Nephron progenitor cell (in vitro differentiated cells): ENCODE data around the gene SLBP.
"Not testable (repeated sequence)": the region's sequence is repeated elsewhere in the genome, so short reads cannot be mapped to it uniquely, and the experiment has no call there.

Experiments
- DNase-seq: peaks from one replicate; pipeline ENCODE4 v3.0.0; 2021
- H3K27ac Mint-ChIP-seq: 2 replicates; pipeline ENCODE4 v1.8.0; 2021; ENCODE audit warnings: mild to moderate bottlenecking, moderate library complexity, mixed read lengths
- H3K27me3 Mint-ChIP-seq: 2 replicates; pipeline ENCODE4 v1.8.0; 2021; ENCODE audit warnings: mild to moderate bottlenecking, low read depth, mixed read lengths; ENCODE audit not compliant: poor library complexity
- H3K36me3 Mint-ChIP-seq: 2 replicates; pipeline ENCODE4 v1.8.0; 2021; ENCODE audit warnings: low read depth, mixed read lengths
- H3K4me1 Mint-ChIP-seq: 2 replicates; pipeline ENCODE4 v1.8.0; 2021; ENCODE audit warnings: mixed read lengths
- H3K4me3 Mint-ChIP-seq: 2 replicates; pipeline ENCODE4 v1.8.0; 2021; ENCODE audit warnings: mild to moderate bottlenecking, moderate library complexity, mixed read lengths
- H3K9me3 Mint-ChIP-seq: 2 replicates; pipeline ENCODE4 v1.8.0; 2021; ENCODE audit warnings: mild to moderate bottlenecking, moderate library complexity, mixed read lengths
- CTCF ChIP-seq: fragments of 200-600 bp; sonication (generic); IDR thresholded peaks from 2 replicates; pipeline ENCODE4 v1.5.0; 2021; ENCODE audit warnings: antibody characterized with exemption

The SLBP gene

GRCh38 chr4:1705732-1706131, 6.4 kb downstream of the SLBP start:
- no peak for DNase-seq
- Mint-ChIP-seq H3K27me3 (no peaks in the 10 kb centered on the region), H3K4me3 (no peak overlapping the region), H3K9me3 (no peaks in the 10 kb centered on the region), H3K36me3 (peaks cover 52% of the 10 kb centered on the region), H3K27ac (no peak overlapping the region), H3K4me1 (peaks cover 26% of the 10 kb centered on the region)
- TF ChIP-seq CTCF, result no peak

- peaks cover 7% of the 10 kb centered on the region for H3K4me1 Mint-ChIP-seq
- H3K4me3 Mint-ChIP-seq, result no peak overlapping the region
- no peak for DNase-seq
- no peaks in the 10 kb centered on the region for H3K27me3 Mint-ChIP-seq
- peaks cover 55% of the 10 kb centered on the region for H3K36me3 Mint-ChIP-seq
- TF ChIP-seq CTCF, result no peak
- H3K9me3 Mint-ChIP-seq, result no peaks in the 10 kb centered on the region
- H3K27ac Mint-ChIP-seq, result no peak overlapping the region
Measured at GRCh38 chr4:1703867-1704266, 8.3 kb downstream of the SLBP start.

DNA sequence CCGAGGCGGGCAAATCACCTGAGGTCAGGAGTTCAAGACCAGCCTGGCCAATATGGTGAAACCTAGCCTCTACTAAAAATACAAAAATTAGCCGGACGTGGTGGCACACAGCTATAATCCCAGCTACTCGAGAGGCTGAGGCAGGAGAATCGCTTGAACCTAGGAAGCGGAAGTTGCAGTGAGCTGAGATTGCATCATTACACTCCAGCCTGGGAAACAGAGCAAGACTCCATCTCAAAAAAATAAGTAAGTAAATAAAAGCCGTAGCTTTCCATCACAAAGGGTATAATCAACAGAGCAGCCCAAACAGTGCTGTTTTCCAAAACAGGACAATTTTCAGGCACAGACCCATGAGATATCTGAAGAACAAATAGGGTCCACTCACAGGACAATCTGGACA, 10.4 kb downstream of the SLBP start:
- not testable (repeated sequence) for H3K4me3 Mint-ChIP-seq, H3K9me3 Mint-ChIP-seq, H3K4me1 Mint-ChIP-seq, H3K27me3 Mint-ChIP-seq, DNase-seq, H3K27ac Mint-ChIP-seq
- peaks cover 46% of the 10 kb centered on the region for H3K36me3 Mint-ChIP-seq

GRCh38 chr4:1695913-1696312, 16.2 kb downstream of the SLBP start:
- H3K27me3 Mint-ChIP-seq, result no peaks in the 10 kb centered on the region
- no peak for DNase-seq
- no peaks in the 10 kb centered on the region for H3K9me3 Mint-ChIP-seq
- no peak for TF ChIP-seq CTCF
- no peak overlapping the region for H3K4me3 Mint-ChIP-seq
- peaks cover 59% of the 10 kb centered on the region for H3K36me3 Mint-ChIP-seq
- H3K27ac Mint-ChIP-seq, result no peak overlapping the region
- no peaks in the 10 kb centered on the region for H3K4me1 Mint-ChIP-seq

DNA sequence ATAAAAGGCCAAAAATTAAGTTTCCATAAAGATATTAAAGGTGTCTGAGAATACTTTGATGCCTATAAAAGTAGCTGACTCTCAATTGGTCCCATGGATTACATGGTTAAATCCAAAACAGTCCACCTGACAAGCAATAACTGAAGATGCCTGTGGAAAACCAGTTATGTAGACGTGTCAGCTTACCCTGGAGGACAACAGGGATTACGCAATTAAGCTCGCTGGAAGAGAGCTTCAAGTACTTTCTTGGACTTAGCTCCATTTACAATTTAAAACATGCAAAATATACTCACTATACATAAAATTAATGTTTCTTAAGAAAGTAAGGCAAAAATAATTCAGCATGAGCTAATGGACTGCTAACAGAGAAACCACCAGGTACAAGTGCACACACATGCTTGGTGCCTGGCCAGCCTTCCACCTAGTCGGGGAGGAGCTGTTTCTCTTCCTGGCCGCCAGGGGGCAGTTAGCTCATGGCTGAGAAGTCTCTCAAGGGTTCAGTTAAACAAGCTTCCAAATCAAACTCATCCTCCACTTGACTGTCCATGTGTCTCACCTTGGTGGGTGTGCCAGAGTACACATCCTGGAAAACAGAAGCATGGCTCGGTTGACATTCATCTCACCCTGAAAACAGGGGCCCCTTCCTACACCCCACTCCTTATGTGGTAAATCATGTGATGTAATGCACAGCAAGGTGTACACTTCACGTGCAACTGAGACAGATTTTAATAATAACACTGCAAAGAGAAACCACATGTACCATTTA, 18.8 kb downstream of the SLBP start:
- no peaks in the 10 kb centered on the region for H3K27me3 Mint-ChIP-seq
- H3K9me3 Mint-ChIP-seq, result no peaks in the 10 kb centered on the region
- H3K4me3 Mint-ChIP-seq, result no peak overlapping the region
- H3K27ac Mint-ChIP-seq, result peak overlapping the region; percentile 57
- no peaks in the 10 kb centered on the region for H3K4me1 Mint-ChIP-seq
- peaks cover 52% of the 10 kb centered on the region for H3K36me3 Mint-ChIP-seq
- peak; percentile 91 for TF ChIP-seq CTCF
- DNase-seq, result peak; percentile 78

- Mint-ChIP-seq H3K4me1 (no peaks in the 10 kb centered on the region), H3K4me3 (no peak overlapping the region), H3K9me3 (no peaks in the 10 kb centered on the region), H3K27ac (no peak overlapping the region), H3K27me3 (no peaks in the 10 kb centered on the region), H3K36me3 (peaks cover 52% of the 10 kb centered on the region)
- DNase-seq, result no peak
- TF ChIP-seq CTCF, result no peak
Measured at GRCh38 chr4:1691737-1692373, 20.3 kb downstream of the SLBP start.
